HepG2 (cell line): ENCODE data around the gene AKNA. TPM values are rescaled to one million over a fixed set of nuclear protein-coding genes. Genes with fewer than 3 reads are reported as not detected.

Experiments
- ATAC-seq: fragments of 200-7000 bp; cut with Tn5 transposase; 3 replicates; pipeline ENCODE4 v1.9.1; 2020; ENCODE audit warnings: mild to moderate bottlenecking, moderate library complexity
- BruUV-seq: library from RNA; stranded (reverse); fragments of 400-500 nt; replicated peaks from 2 replicates; lab custom pipeline; 2021; lab: Mats Ljungman, UMichigan
- CTCF ChIA-PET: fragments of 300-600 bp; formaldehyde crosslinking; extraction: SDS; loops from one replicate; lab custom pipeline; 2021; ENCODE audit warnings: low total read pairs, inconsistent platforms, low intra/inter-chr PET ratio; lab: Yijun Ruan, JAX
- POLR2A ChIA-PET: fragments of 350-600 bp; sonication (Branson Sonifier 250); formaldehyde crosslinking; loops from one replicate; lab custom pipeline; 2020; ENCODE audit warnings: antibody characterized with exemption, inconsistent platforms; lab: Yijun Ruan, JAX
- DNase-seq: peaks from one replicate; pipeline ENCODE4 v3.0.0-alpha.2; 2015; ENCODE audit warnings: low spot score
- FAIRE-seq: peaks from 3 replicates; lab custom pipeline; 2011; peaks lifted over from hg19 to GRCh38; lab: Jason Lieb, UNC
- H2AFZ ChIP-seq: one replicate; pipeline ENCODE4 v1.6.1; 2011; ENCODE audit warnings: low read length, inconsistent platforms
- H3K27ac ChIP-seq: fragments of 300-600 bp; 3 replicates; pipeline ENCODE4 v1.8.0; 2011; ENCODE audit warnings: mixed run types, mild to moderate bottlenecking, mixed read lengths, low read length, inconsistent platforms; ENCODE audit not compliant: insufficient read depth; ENCODE audit errors: extremely low read length
- H3K27me3 ChIP-seq, 2 experiments: fragments of 200-600 bp in 1 of 2; 2 replicates in 1 of 2; 3 replicates in 1 of 2; pipeline versions ENCODE4 v1.6.0 to v1.8.0; 2011; ENCODE audit warnings: low read length in 2 of 2, mild to moderate bottlenecking in 2 of 2, moderate library complexity in 2 of 2, inconsistent platforms in 1 of 2; ENCODE audit not compliant: insufficient read depth in 2 of 2, control insufficient read depth in 1 of 2
- H3K36me3 ChIP-seq, 2 experiments: fragments of 200-600 bp in 1 of 2; replicated peaks in 1 of 2; 2 replicates in 1 of 2; 3 replicates in 1 of 2; pipeline versions ENCODE4 v1.5.1 to v1.8.0; 2011; ENCODE audit warnings: low read length in 2 of 2, inconsistent platforms in 1 of 2; ENCODE audit not compliant: insufficient read depth in 2 of 2, control insufficient read depth in 1 of 2
- H3K4me1 ChIP-seq: 2 replicates; pipeline ENCODE4 v1.5.1; 2012; ENCODE audit warnings: low read length, inconsistent platforms; ENCODE audit not compliant: insufficient read depth
- H3K4me2 ChIP-seq: 2 replicates; pipeline ENCODE4 v1.6.0; 2011; ENCODE audit warnings: low read depth, low read length, inconsistent platforms
- H3K4me3 ChIP-seq, 3 experiments: fragments of 200-600 bp in 1 of 3; sonication (generic), shearing (Covaris generic) in 1 of 3; replicated peaks in 1 of 3; 2 replicates each; pipeline ENCODE4 v1.5.1; 2011 to 2016; ENCODE audit warnings: low read length in 3 of 3, inconsistent platforms in 2 of 3, low read depth in 2 of 3, mild to moderate bottlenecking in 2 of 3, control low read depth in 1 of 3, mixed read lengths in 1 of 3; ENCODE audit not compliant: insufficient read depth in 1 of 3
- H3K79me2 ChIP-seq: one replicate; pipeline ENCODE4 v1.6.1; 2011; ENCODE audit warnings: low read length, inconsistent platforms; ENCODE audit not compliant: insufficient read depth
- H3K9ac ChIP-seq: 2 replicates; pipeline ENCODE4 v1.6.0; 2011; ENCODE audit warnings: mild to moderate bottlenecking, low read depth, low read length, inconsistent platforms; ENCODE audit not compliant: insufficient read depth
- H3K9me3 ChIP-seq: 2 replicates; pipeline ENCODE4 v1.5.1; 2012; ENCODE audit warnings: mild to moderate bottlenecking, low read length
- H4K20me1 ChIP-seq: 2 replicates; pipeline ENCODE4 v1.6.0; 2011; ENCODE audit warnings: inconsistent platforms, mild to moderate bottlenecking, low read length, moderate library complexity; ENCODE audit not compliant: insufficient read depth
- ADNP ChIP-seq: sonication (generic); formaldehyde crosslinking; IDR thresholded peaks from 2 replicates; pipeline ENCODE4 v1.4.0; 2020; ENCODE audit warnings: missing genetic modification reagents
- MAFF ChIP-seq: IDR thresholded peaks from 2 replicates; pipeline ENCODE4 v1.6.1; 2011; ENCODE audit warnings: low read depth, low read length, improper control_type of control experiment
- SIN3B ChIP-seq: fragments of 150-350 bp; IDR thresholded peaks from 2 replicates; pipeline ENCODE4 v1.6.1; 2014; ENCODE audit warnings: low read length
- SOX13 ChIP-seq, 3 experiments: fragments of 450-650 bp in 1 of 3; sonication (generic) in 1 of 3; formaldehyde crosslinking in 1 of 3; IDR thresholded peaks in 2 of 3; conservative IDR thresholded peaks in 1 of 3; 2 replicates each; pipeline versions ENCODE4 v1.5.0 to v1.6.1; 2016 to 2020; ENCODE audit warnings: antibody characterized with exemption in 1 of 3, mild to moderate bottlenecking in 1 of 3, missing compliant biosample characterization in 1 of 3, missing genetic modification reagents in 1 of 3, moderate library complexity in 1 of 3
- SRSF9 ChIP-seq: fragments of 200-400 bp; formaldehyde crosslinking; IDR thresholded peaks from 2 replicates; pipeline ENCODE4 v1.6.1; 2018; ENCODE audit warnings: borderline replicate concordance, mild to moderate bottlenecking, low read depth, low read length; ENCODE audit not compliant: insufficient read depth, poor library complexity, severe bottlenecking
- ZNF3 ChIP-seq: IDR thresholded peaks from 2 replicates; pipeline ENCODE4 v1.7.0; 2017; ENCODE audit warnings: inconsistent platforms
- ZNF761 ChIP-seq: sonication (generic); formaldehyde crosslinking; conservative IDR thresholded peaks from 2 replicates; pipeline ENCODE4 v1.4.0; 2020; ENCODE audit warnings: mild to moderate bottlenecking, missing genetic modification reagents
- WGBS: methylation state at CpG from one replicate; pipeline ENCODE4 v1.1.6; 2017; ENCODE audit warnings: low lambda C conversion rate; 5-methylcytosine and 5-hydroxymethylcytosine counted together
- in situ Hi-C: cut with HindIII; loops from 2 replicates; pipeline ENCODE4 v1.10.0; 2017; ENCODE audit warnings: low pct_unique_long_range_greater_than_20kb; ENCODE audit not compliant: extremely low pct_ligation_motif_present
- intact Hi-C: fragments of 100-400 bp; cut with micrococcal nuclease; formaldehyde crosslinking; loops from one replicate; pipeline ENCODE4 v1.10.0; 2022; ENCODE audit not compliant: unreplicated experiment
- polyA plus RNA-seq, 8 experiments: library from polyadenylated mRNA; depleted of rRNA in 3 of 8; stranded (reverse) in 7 of 8; unstranded in 1 of 8; fragments of >200 nt; fragmentation: Illumina TruSeq in 4 of 8; extraction: Trizol in 4 of 8; gene quantifications; 2 replicates each; pipeline versions ENCODE4 v1.2.1 to v1.2.3, GENCODE V29; 2011 to 2016; ENCODE audit warnings: low read depth in 4 of 8, missing spikeins in 1 of 8, mixed read lengths in 1 of 8; ENCODE audit not compliant: insufficient read depth in 1 of 8
- total RNA-seq, 5 experiments: library from RNA; depleted of rRNA; stranded (reverse); fragments of >200 nt; fragmentation: Illumina TruSeq; extraction: Trizol; gene quantifications; 2 replicates each; pipeline ENCODE4 v1.2.3, GENCODE V29; 2016; ENCODE audit warnings: low read depth in 1 of 5
- TF ChIP-seq, protein P1 (sequence below): sonication (generic); formaldehyde crosslinking; IDR thresholded peaks from 2 replicates; pipeline ENCODE4 v1.4.0; 2020; ENCODE audit warnings: missing genetic modification reagents, low read depth, mild to moderate bottlenecking, borderline replicate concordance

The AKNA gene
- total and polyA plus RNA-seq, 2 of the 13 experiments (the other 11 are each of a cell fraction or from before 2014, with no cell fraction given) = 3.0 to 3.1 TPM

GRCh38 chr9:114399381-114399780, 11.6 kb upstream of the AKNA start:
- H3K4me2 ChIP-seq = no peak overlapping the region
- H4K20me1 ChIP-seq = no peaks in the 10 kb centered on the region
- no peak overlapping the region for H3K4me3 ChIP-seq
- H3K9me3 ChIP-seq = no peaks in the 10 kb centered on the region
- no peak overlapping the region for H3K27ac ChIP-seq
- ATAC-seq (no peak), DNase-seq (no peak)
- in situ Hi-C loops = no loop called here
- CTCF ChIA-PET = no interaction called here
- intact Hi-C loops = no loop called here
- no peak overlapping the region for H3K9ac ChIP-seq
- no peaks in the 10 kb centered on the region for H3K79me2 ChIP-seq
- peaks cover 53% of the 10 kb centered on the region for H3K4me1 ChIP-seq
- no peaks in the 10 kb centered on the region for H3K36me3 ChIP-seq
- BruUV-seq = no TSS peak
- POLR2A ChIA-PET = interaction anchor here (1.8 kb wide), 1 partner anchor 103 kb away, joined by 5 read pairs; no protein-coding TSS in a partner anchor
- TF ChIP-seq ZNF761 (no peak), SRSF9 (no peak), SOX13 (IDR thresholded peaks at IDR 0.05) (no peak), SOX13 (CRISPR knock-in tag; conservative IDR thresholded peaks at IDR 0.05 in 1 of 2, IDR thresholded peaks at IDR 0.05 in 1 of 2) (no peak), ADNP (no peak), ZNF3 (CRISPR knock-in tag) (no peak), MAFF (no peak), SIN3B (no peak)
- TF ChIP-seq, protein P1, sequence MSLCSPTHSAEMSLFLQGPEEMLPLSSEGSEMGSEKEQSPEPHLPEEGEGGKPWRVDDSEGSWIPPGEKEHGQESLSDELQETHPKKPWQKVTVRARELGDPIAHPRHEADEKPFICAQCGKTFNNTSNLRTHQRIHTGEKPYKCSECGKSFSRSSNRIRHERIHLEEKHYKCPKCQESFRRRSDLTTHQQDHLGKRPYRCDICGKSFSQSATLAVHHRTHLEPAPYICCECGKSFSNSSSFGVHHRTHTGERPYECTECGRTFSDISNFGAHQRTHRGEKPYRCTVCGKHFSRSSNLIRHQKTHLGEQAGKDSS = no peak
- TF ChIP-seq, all 625 proteins: peak for 0
- no peak for FAIRE-seq
- H2AFZ ChIP-seq = no peak overlapping the region
- no peaks in the 10 kb centered on the region for H3K27me3 ChIP-seq
- 63% methylated on average over 4 of the region's 4 CpGs for WGBS
